ENCODE data around the gene HDAC8.
"Not testable (repeated sequence)": the region's sequence is repeated elsewhere in the genome, so short reads cannot be mapped to it uniquely, and the experiment has no call there.

The HDAC8 gene

DNA sequence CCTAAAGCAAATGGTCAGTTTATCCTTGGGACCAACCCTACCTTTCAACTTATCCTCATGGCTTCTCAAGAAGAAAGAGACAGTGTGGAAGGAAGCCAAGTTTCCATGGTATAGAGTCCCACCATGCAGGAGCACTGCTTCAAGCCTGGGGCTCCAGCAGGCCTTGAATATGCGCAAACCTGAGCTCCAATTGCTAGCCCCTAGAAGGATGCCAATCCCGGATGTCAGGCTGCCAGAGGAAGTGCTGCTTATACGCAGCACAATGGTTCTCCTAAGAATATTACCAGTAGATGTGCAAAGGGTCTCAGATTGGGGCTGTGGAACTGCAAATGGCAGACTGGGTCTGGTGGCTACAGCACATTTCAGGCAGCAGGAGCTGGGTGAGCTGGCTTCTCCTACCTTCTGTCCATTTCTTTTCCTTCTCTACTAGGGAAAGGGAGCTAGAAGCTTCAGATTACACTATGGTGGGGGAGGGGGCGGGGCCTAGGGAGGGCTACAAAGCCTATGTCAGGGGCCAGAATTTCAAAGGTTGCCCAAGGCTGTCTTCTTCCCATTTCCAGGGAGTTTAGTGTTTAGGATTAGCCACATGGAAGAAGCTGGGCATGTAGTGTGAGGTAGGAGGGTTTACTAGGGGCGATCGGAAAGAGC is 226.2 kb downstream of the HDAC8 start:
- Histone ChIP-seq H3K27me3 (ENCODE audit: insufficient read depth, low read length) (no peaks in the 10 kb centered on the region), H3K9me3 (ENCODE audit: insufficient read depth, low read depth, low read length) (no peaks in the 10 kb centered on the region), H3K36me3 (ENCODE audit: insufficient read depth, low read depth, low read length) (no peaks in the 10 kb centered on the region), H3K4me1 (ENCODE audit: insufficient read depth, low read length) (peaks cover 16% of the 10 kb centered on the region; the same call in 1 of the 2 replicates), H3K27ac (ENCODE audit: low read length) (no peak overlapping the region), H3K4me3 (ENCODE audit: low read length) (peak overlapping the region; percentile 43; the same call in 1 of the 2 replicates), H3K9ac (ENCODE audit: low read depth, low read length) (no peak overlapping the region)

DNA sequence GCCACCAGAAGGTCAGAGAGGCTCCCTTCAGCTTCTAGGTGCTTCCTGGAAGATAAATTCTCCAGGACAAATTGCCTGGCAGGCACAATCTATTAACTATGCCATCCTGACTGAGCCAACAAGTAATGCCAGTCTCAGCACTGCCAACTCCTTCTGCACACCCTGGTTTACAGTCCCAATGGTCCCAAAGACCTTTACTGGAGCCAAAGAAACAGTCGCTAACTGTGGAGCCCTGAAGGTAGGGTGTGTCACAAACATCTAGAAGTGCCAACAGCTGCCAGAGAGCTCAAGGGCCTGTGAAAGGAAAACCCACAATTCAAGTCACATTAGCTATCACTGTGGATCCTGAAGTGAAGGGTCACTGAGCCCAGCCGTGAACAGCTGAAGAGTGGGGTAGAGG is 232.0 kb downstream of the HDAC8 start:
- H3K4me3 ChIP-seq (ENCODE audit: low read length): no peak overlapping the region
- no peaks in the 10 kb centered on the region for H3K27me3 ChIP-seq (ENCODE audit: insufficient read depth, low read length)

DNA sequence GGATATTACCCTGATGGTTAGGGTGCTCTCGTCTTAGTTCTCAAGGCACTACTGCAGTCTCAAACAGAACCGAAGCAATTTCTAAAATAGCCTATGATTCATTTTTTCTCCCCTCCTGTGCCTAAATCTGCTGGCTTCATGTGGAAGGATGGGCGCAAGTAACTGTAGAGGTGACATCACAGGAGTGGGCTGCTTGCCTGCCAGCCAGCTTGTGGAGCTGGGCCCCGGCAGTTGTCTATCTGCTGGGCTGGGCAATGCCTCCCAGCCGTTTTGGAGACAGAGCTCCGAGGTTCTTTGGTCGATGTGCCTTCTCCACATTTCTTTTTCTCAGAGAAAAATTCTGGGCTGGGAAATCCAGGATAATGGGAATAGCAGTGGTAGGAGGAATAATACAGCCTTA is 232.6 kb downstream of the HDAC8 start:
- H3K27me3 ChIP-seq (ENCODE audit: insufficient read depth, low read length): no peaks in the 10 kb centered on the region
- no peaks in the 10 kb centered on the region for H3K9me3 ChIP-seq (ENCODE audit: insufficient read depth, low read depth, low read length)
- no peaks in the 10 kb centered on the region for H3K36me3 ChIP-seq (ENCODE audit: insufficient read depth, low read depth, low read length)
- H3K9ac ChIP-seq (ENCODE audit: low read depth, low read length): no peak overlapping the region
- H3K27ac ChIP-seq (ENCODE audit: low read length): no peak overlapping the region
- H3K4me1 ChIP-seq (ENCODE audit: insufficient read depth, low read length): no peaks in the 10 kb centered on the region
- H3K4me3 ChIP-seq (ENCODE audit: low read length): no peak overlapping the region

More for the DNA sequence above, 232.0 kb downstream of the HDAC8 start:
- no peaks in the 10 kb centered on the region for H3K36me3 ChIP-seq (ENCODE audit: insufficient read depth, low read depth, low read length)
- no peaks in the 10 kb centered on the region for H3K9me3 ChIP-seq (ENCODE audit: insufficient read depth, low read depth, low read length)
- H3K4me1 ChIP-seq (ENCODE audit: insufficient read depth, low read length): no peaks in the 10 kb centered on the region
- H3K9ac ChIP-seq (ENCODE audit: low read depth, low read length): no peak overlapping the region
- H3K27ac ChIP-seq (ENCODE audit: low read length): no peak overlapping the region

DNA sequence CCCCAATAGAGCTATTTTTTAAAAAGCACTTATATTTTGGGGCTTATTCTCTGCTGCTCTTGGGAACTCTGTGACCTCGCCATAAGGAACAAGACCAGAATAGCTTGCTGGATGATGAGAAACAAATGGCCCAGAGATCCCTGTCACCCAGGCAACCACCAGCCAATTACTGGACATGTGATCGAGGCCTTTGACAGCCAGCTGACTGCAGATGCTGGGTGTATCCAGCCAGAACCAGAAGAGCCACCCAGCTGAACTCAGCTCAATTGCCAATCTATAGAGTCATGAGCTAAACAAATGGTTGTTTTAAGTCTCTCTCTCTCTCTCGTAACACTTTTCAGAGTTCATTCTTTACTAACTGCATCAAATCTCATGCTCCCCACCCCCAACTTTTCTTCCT is 242.5 kb downstream of the HDAC8 start:
- Histone ChIP-seq H3K27me3 (ENCODE audit: insufficient read depth, low read length) (no peaks in the 10 kb centered on the region), H3K4me1 (ENCODE audit: insufficient read depth, low read length) (peaks cover 7% of the 10 kb centered on the region; the same call in 1 of the 2 replicates), H3K9me3 (ENCODE audit: insufficient read depth, low read depth, low read length) (no peaks in the 10 kb centered on the region), H3K9ac (ENCODE audit: low read depth, low read length) (no peak overlapping the region), H3K4me3 (ENCODE audit: low read length) (no peak overlapping the region), H3K27ac (ENCODE audit: low read length) (no peak overlapping the region), H3K36me3 (ENCODE audit: insufficient read depth, low read depth, low read length) (no peaks in the 10 kb centered on the region)

DNA sequence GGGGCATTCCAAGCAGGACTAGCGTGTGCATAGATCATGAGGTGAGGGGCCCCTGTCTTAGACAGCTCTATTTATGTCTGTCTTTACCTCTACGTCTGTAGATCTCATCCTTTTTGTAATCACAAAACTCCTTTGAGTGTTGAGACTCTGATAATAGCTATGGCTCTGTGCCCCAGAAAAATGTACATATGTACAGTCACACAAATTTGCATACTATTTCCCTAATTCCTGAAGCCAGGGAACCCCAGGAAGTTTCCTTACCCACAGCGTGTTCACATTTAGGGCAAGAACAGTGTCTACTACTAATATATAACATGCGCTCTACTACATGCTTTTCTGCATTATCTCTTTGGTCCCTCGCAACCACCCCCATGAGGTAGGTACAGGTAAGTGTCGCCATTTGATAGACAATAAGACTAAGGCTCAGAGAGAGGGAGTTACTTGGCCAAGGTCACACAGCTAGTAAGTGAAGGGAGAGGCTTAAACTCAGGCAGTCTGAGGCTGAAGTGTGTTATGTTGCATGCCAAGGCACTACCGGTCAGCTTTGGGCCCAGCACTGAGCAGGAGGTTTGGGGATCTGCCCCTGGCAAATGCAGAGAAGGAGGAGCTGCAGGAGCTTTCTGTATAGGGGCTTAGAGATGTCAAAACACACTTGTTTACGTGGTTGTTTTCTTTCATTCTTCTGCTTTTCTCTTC is 245.9 kb downstream of the HDAC8 start:
- H3K36me3 ChIP-seq (ENCODE audit: insufficient read depth, low read depth, low read length): no peaks in the 10 kb centered on the region
- no peaks in the 10 kb centered on the region for H3K9me3 ChIP-seq (ENCODE audit: insufficient read depth, low read depth, low read length)
- no peak overlapping the region for H3K4me3 ChIP-seq (ENCODE audit: low read length)
- no peak overlapping the region for H3K9ac ChIP-seq (ENCODE audit: low read depth, low read length)
- H3K27me3 ChIP-seq (ENCODE audit: insufficient read depth, low read length): no peaks in the 10 kb centered on the region
- H3K4me1 ChIP-seq (ENCODE audit: insufficient read depth, low read length): peaks cover 7% of the 10 kb centered on the region; the same call in 1 of the 2 replicates
- H3K27ac ChIP-seq (ENCODE audit: low read length): no peak overlapping the region

DNA sequence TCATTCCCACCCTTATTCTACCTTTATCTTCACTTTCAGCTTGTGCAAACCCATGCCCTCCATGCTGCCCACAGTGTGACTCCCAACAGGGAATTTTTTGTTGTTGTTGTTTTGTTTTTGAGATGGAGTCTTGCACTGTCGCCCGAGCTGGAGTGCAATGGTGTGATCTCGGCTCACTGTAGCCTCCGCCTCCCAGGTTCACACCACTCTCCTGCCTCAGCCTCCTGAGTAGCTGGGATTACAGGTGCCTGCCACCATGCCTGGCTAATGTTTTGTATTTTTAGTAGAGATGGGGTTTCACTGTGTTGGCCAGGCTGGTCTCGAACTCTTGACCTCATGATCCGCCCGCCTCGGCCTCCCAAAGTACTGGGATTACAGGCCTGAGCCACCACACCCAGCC is 253.0 kb downstream of the HDAC8 start:
- not testable (repeated sequence) for H3K27me3 ChIP-seq (ENCODE audit: insufficient read depth, low read length); H3K36me3 ChIP-seq (ENCODE audit: insufficient read depth, low read depth, low read length); H3K4me1 ChIP-seq (ENCODE audit: insufficient read depth, low read length); H3K9me3 ChIP-seq (ENCODE audit: insufficient read depth, low read depth, low read length); H3K9ac ChIP-seq (ENCODE audit: low read depth, low read length); H3K4me3 ChIP-seq (ENCODE audit: low read length); H3K27ac ChIP-seq (ENCODE audit: low read length)

DNA sequence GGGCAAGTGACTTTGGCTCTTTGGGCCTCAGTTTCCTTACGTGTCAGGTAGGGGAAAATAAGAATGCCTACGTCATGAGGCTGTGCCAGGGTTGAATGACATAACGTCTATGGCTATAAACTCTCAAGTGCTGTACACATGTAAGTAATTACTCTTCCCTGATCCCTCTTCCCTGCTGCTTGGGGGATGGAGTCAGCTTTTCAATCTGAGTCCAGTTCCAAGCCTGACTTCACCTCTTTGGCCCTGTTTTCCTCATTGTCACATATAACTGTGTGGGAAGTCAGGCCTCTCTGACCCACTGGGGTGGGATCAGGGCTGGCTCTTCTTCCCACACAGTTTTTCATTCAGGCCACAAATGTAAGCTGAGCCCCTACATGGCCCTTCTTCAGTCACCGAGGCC is 255.5 kb downstream of the HDAC8 start:
- H3K36me3 ChIP-seq (ENCODE audit: insufficient read depth, low read depth, low read length): no peaks in the 10 kb centered on the region

DNA sequence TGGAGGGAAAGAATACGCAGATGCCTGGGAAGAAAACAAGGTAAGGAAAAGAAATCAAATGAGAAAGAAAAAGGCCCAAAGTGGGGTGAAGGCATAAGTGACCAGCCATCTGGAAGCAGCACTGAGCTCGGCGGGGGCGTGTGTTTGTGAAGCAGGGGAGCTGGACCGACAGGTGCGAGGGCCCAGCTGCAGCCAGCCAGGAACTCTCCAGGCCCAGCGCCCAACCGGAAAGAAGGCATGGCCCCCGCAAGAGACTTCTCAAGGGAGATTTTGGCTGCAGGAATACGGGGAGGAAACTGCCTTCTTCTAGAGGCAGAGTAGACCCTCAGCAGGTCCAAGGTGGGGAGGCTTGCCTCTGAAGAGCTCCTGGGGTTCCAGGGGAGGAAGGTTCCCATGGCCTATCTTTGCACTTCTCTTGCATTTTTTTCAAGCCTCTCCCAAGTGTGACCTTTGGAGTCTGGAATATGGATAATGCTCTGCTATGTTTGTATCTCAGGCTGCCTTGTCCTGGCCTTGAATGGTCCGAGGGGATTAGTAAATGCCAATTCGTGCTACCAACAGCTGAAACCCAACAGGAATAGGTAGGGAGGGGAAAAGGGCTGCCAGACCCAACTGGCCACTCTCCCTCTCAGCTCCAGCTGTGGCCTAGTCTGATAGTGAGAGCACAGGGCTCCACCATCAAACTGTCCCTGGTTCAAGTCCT is 256.1 kb downstream of the HDAC8 start:
- Histone ChIP-seq H3K27me3 (ENCODE audit: insufficient read depth, low read length) (peaks cover 21% of the 10 kb centered on the region; the same call in 1 of the 2 replicates), H3K4me3 (ENCODE audit: low read length) (no peak overlapping the region), H3K27ac (ENCODE audit: low read length) (no peak overlapping the region), H3K9me3 (ENCODE audit: insufficient read depth, low read depth, low read length) (no peaks in the 10 kb centered on the region), H3K36me3 (ENCODE audit: insufficient read depth, low read depth, low read length) (no peaks in the 10 kb centered on the region), H3K9ac (ENCODE audit: low read depth, low read length) (no peak overlapping the region), H3K4me1 (ENCODE audit: insufficient read depth, low read length) (no peaks in the 10 kb centered on the region)

More for the DNA sequence above, 255.5 kb downstream of the HDAC8 start:
- H3K27ac ChIP-seq (ENCODE audit: low read length): no peak overlapping the region
- H3K4me3 ChIP-seq (ENCODE audit: low read length): no peak overlapping the region
- peaks cover 21% of the 10 kb centered on the region; the same call in 1 of the 2 replicates for H3K27me3 ChIP-seq (ENCODE audit: insufficient read depth, low read length)
- H3K4me1 ChIP-seq (ENCODE audit: insufficient read depth, low read length): no peaks in the 10 kb centered on the region
- H3K9ac ChIP-seq (ENCODE audit: low read depth, low read length): no peak overlapping the region
- no peaks in the 10 kb centered on the region for H3K9me3 ChIP-seq (ENCODE audit: insufficient read depth, low read depth, low read length)

DNA sequence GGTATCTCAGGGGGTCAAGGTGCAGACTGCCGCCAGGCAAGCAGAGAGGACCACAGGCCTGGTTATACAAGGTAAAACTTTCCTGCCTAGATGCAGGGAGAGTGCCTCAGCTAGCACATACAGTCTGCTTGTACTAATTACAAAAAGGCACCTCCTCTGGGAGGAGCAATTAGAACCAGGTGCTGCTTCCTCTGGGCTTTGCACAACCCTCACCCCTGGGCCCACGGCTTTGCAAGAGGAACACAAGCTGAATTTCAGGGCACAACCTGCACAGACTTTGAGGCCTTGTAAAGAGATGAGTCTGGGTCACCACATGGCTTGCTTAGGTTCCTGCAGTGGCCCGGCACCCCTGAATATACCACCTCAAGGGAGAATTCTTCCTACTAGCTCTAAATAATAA is 257.8 kb downstream of the HDAC8 start:
- Histone ChIP-seq H3K4me3 (ENCODE audit: low read length) (no peak overlapping the region), H3K4me1 (ENCODE audit: insufficient read depth, low read length) (no peaks in the 10 kb centered on the region), H3K36me3 (ENCODE audit: insufficient read depth, low read depth, low read length) (no peaks in the 10 kb centered on the region), H3K27me3 (ENCODE audit: insufficient read depth, low read length) (peaks cover 27% of the 10 kb centered on the region), H3K9me3 (ENCODE audit: insufficient read depth, low read depth, low read length) (no peaks in the 10 kb centered on the region), H3K9ac (ENCODE audit: low read depth, low read length) (no peak overlapping the region), H3K27ac (ENCODE audit: low read length) (no peak overlapping the region)

DNA sequence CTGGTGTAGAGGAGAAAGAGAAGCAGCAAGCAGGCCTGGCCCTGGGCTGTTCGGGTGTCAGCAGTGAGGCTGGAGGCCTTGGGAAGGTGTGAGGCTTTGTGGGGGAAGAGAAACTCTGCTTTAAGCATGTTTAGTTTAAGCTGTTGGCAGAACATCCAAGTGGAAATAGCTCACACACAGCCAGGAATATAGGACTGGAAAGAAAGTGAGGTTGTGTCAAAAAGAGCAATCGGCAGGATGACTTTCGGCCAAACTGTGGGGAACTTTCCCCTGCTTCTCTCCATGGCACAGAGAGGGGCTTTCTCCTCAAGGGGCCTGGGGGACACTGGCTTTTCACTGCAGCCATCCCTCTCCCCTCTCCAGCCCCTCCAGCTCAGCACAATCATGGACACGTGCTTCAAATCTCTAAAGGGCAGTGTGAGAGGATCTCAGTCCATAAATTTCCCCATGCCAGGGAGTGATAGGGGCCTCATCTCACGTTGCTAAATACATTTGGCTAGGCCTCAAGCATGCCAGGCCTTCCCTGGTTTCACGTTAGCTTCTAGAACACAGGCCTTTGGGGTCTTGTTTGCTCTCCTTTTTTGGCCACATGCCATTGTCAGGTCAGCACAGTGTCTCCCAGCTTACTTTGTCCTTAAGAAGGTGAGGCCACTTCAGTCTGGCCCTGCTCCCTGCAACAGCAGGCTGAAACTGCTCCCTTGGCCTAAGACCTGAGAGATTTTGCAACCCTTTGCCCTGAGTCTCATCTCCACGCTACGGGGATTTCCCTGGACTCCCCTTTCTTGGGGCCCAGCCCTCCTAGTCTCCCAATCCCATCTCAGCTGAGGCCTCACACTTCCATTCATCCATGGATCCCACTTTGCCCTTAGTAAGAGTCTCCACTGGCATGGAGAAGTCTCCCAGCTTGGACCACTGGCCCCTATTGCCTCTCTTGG is 258.7 kb downstream of the HDAC8 start:
- no peak overlapping the region for H3K27ac ChIP-seq (ENCODE audit: low read length)
- H3K9ac ChIP-seq (ENCODE audit: low read depth, low read length): no peak overlapping the region
- no peaks in the 10 kb centered on the region for H3K9me3 ChIP-seq (ENCODE audit: insufficient read depth, low read depth, low read length)
- H3K36me3 ChIP-seq (ENCODE audit: insufficient read depth, low read depth, low read length): no peaks in the 10 kb centered on the region
- no peak overlapping the region for H3K4me3 ChIP-seq (ENCODE audit: low read length)
- H3K4me1 ChIP-seq (ENCODE audit: insufficient read depth, low read length): no peaks in the 10 kb centered on the region
- peaks cover 36% of the 10 kb centered on the region for H3K27me3 ChIP-seq (ENCODE audit: insufficient read depth, low read length)

DNA sequence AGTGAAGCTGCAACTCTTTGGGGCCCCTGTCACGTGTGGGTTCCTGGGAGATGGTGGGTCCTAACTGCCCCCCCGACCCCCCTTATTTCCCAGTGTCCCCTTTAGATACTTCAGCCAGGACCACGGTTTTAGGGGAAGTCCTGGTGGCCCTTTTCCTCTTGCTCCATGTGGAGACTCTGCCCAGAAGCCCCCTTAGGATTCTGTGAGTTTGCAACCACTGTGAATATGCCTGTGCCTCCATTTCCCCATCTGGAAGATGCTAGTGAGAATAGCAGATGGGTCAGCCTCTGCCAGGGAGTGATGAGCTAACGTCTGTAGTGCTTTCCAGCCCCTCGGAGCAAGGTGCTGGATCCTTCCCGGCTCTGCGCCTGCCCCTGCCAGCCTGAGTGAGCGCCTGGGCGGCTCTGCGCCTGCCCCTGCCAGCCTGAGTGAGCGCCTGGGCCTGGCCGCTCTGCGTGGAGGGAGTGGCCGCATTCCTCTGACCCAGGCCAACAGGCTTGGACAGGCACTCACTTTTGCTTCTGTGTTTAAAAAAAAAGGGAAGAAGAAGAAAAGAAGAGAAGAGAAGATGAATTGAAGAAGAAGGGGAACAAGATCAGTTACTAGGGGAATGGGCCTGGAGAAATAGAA is 260.2 kb downstream of the HDAC8 start:
- Histone ChIP-seq H3K4me3 (ENCODE audit: low read length) (no peak overlapping the region), H3K4me1 (ENCODE audit: insufficient read depth, low read length) (no peaks in the 10 kb centered on the region), H3K9ac (ENCODE audit: low read depth, low read length) (no peak overlapping the region), H3K27me3 (ENCODE audit: insufficient read depth, low read length) (peaks cover 52% of the 10 kb centered on the region), H3K27ac (ENCODE audit: low read length) (no peak overlapping the region), H3K36me3 (ENCODE audit: insufficient read depth, low read depth, low read length) (no peaks in the 10 kb centered on the region), H3K9me3 (ENCODE audit: insufficient read depth, low read depth, low read length) (no peaks in the 10 kb centered on the region)

Data from iPS-20b (cell line).